ENCODE measurements around the gene TRPV6. TPM values are rescaled to one million over a fixed set of nuclear protein-coding genes. Genes with fewer than 3 reads are reported as not detected.

The TRPV6 gene
- total RNA-seq, 6 donors from 2014 or later: 0.23 to 1.5 (median 0.68) TPM

DNA sequence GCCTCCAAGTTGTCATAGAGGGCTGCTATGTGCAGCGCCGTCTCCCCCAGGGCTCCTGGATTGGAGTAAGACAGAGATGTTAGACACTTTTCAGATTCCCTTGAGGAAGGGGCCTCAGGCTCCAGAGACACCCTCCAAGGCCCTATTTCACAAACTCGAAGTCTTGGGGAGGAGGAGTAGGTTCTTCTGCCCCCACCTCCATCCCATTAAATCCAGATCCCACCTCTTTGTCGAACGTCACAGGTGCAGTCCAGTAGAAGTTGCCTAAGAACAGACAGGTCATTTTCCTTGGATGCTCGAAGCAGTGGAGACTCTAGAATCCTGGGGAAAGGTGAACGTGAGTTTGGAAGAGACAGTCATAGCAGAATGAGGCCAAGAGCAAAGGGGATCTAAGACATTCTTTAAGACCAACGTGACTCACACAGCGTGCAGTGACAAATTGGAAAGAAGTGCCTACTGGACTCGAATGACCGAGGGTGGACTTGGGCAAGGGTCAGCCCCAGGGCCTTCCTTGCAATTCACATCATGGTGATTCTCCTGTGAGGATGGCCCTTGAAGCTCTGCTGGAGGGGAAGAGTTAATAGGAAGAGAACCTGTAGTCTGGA is 44.7 kb upstream of the TRPV6 start:
- H3K27ac ChIP-seq: no peak overlapping the region
- no peaks in the 10 kb centered on the region for H3K4me1 ChIP-seq
- TF ChIP-seq POLR2AphosphoS5 (IDR thresholded peaks at IDR 0.05): no peak
- TF ChIP-seq, protein P1, sequence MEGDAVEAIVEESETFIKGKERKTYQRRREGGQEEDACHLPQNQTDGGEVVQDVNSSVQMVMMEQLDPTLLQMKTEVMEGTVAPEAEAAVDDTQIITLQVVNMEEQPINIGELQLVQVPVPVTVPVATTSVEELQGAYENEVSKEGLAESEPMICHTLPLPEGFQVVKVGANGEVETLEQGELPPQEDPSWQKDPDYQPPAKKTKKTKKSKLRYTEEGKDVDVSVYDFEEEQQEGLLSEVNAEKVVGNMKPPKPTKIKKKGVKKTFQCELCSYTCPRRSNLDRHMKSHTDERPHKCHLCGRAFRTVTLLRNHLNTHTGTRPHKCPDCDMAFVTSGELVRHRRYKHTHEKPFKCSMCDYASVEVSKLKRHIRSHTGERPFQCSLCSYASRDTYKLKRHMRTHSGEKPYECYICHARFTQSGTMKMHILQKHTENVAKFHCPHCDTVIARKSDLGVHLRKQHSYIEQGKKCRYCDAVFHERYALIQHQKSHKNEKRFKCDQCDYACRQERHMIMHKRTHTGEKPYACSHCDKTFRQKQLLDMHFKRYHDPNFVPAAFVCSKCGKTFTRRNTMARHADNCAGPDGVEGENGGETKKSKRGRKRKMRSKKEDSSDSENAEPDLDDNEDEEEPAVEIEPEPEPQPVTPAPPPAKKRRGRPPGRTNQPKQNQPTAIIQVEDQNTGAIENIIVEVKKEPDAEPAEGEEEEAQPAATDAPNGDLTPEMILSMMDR (IDR thresholded peaks at IDR 0.05): no peak
- no peak overlapping the region for H3K4me3 ChIP-seq
- 88 to 94% methylated on average over 11 of the region's 11 CpGs for WGBS, 2 donors
- DNase-seq (no peak), ATAC-seq (ENCODE audit: low FRiP score in 2 of 2) (no peak)
- H3K9me3 ChIP-seq: no peaks in the 10 kb centered on the region
- no peaks in the 10 kb centered on the region for H3K27me3 ChIP-seq
- no peaks in the 10 kb centered on the region for H3K36me3 ChIP-seq

DNA sequence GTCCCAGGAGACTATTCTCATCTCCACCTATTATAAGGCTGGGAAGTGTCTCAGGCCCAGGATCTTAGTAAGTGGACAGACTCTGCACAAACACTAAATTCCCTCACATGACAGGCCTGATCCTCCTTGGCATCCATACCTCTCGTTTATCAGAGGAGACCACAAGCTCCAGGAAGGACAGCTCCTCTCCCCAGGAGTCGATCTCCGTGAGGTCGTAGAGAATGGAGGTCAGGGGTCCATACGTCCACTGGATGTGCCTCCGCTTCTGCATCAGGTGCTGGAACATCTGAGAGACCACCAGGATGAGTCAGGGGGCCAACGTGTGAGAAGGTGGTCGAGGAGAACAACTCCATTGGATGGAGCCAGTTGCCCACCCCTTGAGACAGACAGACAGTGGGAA is 42.4 kb upstream of the TRPV6 start:
- Histone ChIP-seq H3K4me1 (no peaks in the 10 kb centered on the region), H3K9me3 (no peaks in the 10 kb centered on the region), H3K27ac (peak overlapping the region; percentile 57 to 78 (median 74)), H3K4me3 (no peak overlapping the region), H3K36me3 (no peaks in the 10 kb centered on the region), H3K27me3 (no peaks in the 10 kb centered on the region)
- ATAC-seq (ENCODE audit: low FRiP score in 2 of 2) (no peak), DNase-seq (no peak)
- no peak for TF ChIP-seq EP300 (IDR thresholded peaks at IDR 0.05)
- no peak for TF ChIP-seq POLR2A (IDR thresholded peaks at IDR 0.05)
- TF ChIP-seq, protein P1 (IDR thresholded peaks at IDR 0.05): no peak
- TF ChIP-seq POLR2AphosphoS5 (IDR thresholded peaks at IDR 0.05): no peak
- WGBS, 2 donors: 78 to 81% methylated on average over 8 of the region's 8 CpGs

DNA sequence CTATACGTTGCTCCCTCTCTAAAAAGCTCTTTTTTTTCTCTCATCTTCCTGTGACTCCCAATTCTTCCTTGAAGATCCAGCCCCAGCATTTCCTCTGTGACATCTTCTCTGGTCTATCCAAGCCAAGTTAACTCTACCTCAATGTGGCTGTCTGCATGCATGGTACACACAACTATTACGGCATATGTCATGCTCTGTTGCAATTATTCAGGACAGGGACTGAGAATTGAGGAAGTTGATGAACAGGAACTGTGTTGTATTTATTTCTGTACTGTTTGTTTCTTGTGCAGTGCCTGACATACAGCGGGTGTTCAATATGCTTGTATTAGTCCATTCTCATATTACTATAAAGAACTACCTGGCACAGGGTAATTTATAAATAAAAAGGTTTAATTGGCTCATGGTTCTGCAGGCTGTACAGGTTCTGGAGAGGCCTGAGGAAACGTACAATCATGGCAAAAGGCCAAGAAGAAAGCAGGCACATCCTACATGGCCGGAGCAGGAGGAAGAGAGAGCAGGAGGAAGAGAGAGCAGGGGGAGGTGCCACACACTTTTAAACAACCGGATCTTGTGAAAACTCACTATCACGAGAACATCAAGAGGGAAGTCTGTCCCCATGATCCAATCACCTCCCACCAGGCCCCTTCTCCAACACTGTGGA is 41.7 kb upstream of the TRPV6 start:
- H3K27ac ChIP-seq: peak overlapping the region; percentile 57 to 78 (median 74)
- 44% methylated on average over 7 of the region's 7 CpGs for WGBS, 2 donors
- no peak overlapping the region for H3K4me3 ChIP-seq
- DNase-seq: no peak
- peak; percentile 40 to 78 for ATAC-seq (ENCODE audit: low FRiP score in 2 of 2)
- TF ChIP-seq POLR2A (IDR thresholded peaks at IDR 0.05) (peak in 1 of 4 donors; percentile 19), POLR2AphosphoS5 (IDR thresholded peaks at IDR 0.05) (peak in 1 of 2 donors; percentile 57), EP300 (IDR thresholded peaks at IDR 0.05) (no peak)
- TF ChIP-seq, protein P1 (IDR thresholded peaks at IDR 0.05): no peak
- no peaks in the 10 kb centered on the region for H3K4me1 ChIP-seq
- H3K27me3 ChIP-seq: no peaks in the 10 kb centered on the region
- H3K36me3 ChIP-seq: no peaks in the 10 kb centered on the region
- H3K9me3 ChIP-seq: no peaks in the 10 kb centered on the region

DNA sequence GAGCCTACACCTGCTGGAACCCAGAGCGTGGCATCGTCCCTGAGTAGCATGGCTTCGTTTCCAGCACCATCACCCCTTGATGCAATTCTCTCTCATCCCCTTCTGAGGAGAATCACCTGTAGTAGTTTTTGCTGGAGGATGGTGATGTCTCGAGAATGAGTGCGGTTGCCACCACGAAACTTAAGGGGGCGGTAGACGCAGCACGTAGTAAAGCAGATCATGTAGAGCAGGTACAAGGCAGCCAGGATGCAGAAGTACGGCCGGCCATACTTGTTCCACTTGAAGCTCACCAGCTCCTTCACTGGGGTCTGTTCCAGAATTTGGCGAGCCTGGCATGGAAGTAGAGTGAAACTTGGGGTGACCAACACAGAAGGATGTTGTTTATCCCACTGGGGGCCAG is 39.9 kb upstream of the TRPV6 start:
- Histone ChIP-seq H3K36me3 (no peaks in the 10 kb centered on the region), H3K27me3 (no peaks in the 10 kb centered on the region), H3K4me3 (no peak overlapping the region), H3K4me1 (no peaks in the 10 kb centered on the region), H3K9me3 (no peaks in the 10 kb centered on the region), H3K27ac (no peak overlapping the region)
- 80 to 81% methylated on average over 9 to 12 of the region's 12 CpGs for WGBS, 2 donors
- ATAC-seq (ENCODE audit: low FRiP score in 2 of 2): no peak
- DNase-seq: no peak
- TF ChIP-seq POLR2A (IDR thresholded peaks at IDR 0.05) (no peak), POLR2AphosphoS5 (IDR thresholded peaks at IDR 0.05) (no peak), EP300 (IDR thresholded peaks at IDR 0.05) (no peak)
- TF ChIP-seq, protein P1 (IDR thresholded peaks at IDR 0.05): no peak

- TF ChIP-seq POLR2AphosphoS5 (IDR thresholded peaks at IDR 0.05) (no peak), POLR2A (IDR thresholded peaks at IDR 0.05) (no peak), EP300 (IDR thresholded peaks at IDR 0.05) (no peak)
- TF ChIP-seq, protein P1 (IDR thresholded peaks at IDR 0.05): no peak
- Histone ChIP-seq H3K9me3 (no peaks in the 10 kb centered on the region), H3K4me1 (no peaks in the 10 kb centered on the region), H3K27me3 (no peaks in the 10 kb centered on the region), H3K27ac (no peak overlapping the region), H3K36me3 (no peaks in the 10 kb centered on the region), H3K4me3 (no peak overlapping the region)
- DNase-seq (no peak), ATAC-seq (ENCODE audit: low FRiP score in 2 of 2) (no peak)
- 38 to 46% methylated on average over 2 of the region's 2 CpGs for WGBS, 2 donors
These were observed 37.8 kb upstream of the TRPV6 start for GRCh38 chr7:142923391-142923790.
